ENCODE results near the gene DCTN2.
A peak's percentile ranks its signal among the peaks of the same experiment; 100 is the strongest.
"Not testable (repeated sequence)": the region's sequence is repeated elsewhere in the genome, so short reads cannot be mapped to it uniquely, and the experiment has no call there.

Gene DCTN2

GRCh38 chr12:57546438-57547287, at the start of gene DCTN2:
Gene DCTN2, minus strand, starts transcription at chr12:57547192. Its CDS starts 129 bp downstream, at chr12:57547063.
- peak; percentile 97 for DNase-seq

DNA sequence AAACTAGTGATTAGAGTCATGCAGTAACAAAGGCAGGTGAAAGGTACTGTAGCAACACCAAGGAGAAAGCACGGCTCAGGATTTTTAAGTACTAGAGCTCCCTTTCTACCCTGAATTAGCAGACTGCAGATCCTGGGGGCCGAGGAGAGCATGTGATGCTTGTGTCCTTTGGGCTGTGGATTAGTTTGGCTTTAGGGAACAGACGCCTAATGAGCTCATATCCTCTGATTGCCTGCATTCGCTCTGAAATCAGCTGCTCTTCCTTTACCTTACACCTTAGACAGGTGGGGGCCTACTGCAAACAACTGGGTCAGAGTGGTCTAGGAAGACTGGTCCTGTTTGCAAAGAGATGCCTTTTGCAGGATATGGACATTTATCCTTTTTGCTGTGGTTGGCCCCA, 46.2 kb upstream of the DCTN2 start:
- DNase-seq: no peak

DNA sequence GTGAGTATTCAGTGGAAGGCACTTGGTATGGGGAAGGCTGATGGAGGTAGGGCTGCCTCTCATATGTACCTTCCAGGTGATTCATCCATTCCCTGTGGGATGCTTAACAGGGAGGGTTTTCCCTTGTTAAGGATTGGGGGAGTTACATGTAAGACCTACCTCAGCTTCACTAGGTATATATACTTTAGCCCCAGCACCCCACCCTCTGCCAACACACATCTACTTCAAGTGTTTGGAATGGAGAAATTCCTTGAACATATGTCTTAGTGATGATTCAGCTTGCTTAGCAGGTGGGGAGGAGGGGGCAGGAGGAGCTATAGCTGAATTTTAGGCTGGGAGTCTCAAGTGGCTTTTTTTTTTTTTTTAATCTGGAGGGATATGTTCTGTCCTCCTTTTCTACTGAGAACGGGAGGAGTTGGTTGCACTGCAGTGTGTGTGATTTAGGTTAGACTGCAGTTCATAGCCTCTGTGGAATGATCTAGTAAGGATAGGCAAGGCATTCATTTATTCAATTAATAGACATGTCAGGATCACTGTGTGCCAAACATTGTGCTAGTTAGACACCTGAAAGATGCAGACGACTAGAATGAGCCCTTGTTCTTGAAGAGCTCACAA, 45.7 kb upstream of the DCTN2 start:
- no peak for DNase-seq

- DNase-seq: no peak
These were observed 44.9 kb upstream of the DCTN2 start for GRCh38 chr12:57591782-57592325.

- peak; percentile 82 for DNase-seq
These were observed 44.1 kb upstream of the DCTN2 start, which contains the start of gene PIP4K2C for GRCh38 chr12:57590864-57591781. Gene PIP4K2C, plus strand, starts transcription at chr12:57591192. Its CDS starts 98 bp downstream, at chr12:57591290.

DNA sequence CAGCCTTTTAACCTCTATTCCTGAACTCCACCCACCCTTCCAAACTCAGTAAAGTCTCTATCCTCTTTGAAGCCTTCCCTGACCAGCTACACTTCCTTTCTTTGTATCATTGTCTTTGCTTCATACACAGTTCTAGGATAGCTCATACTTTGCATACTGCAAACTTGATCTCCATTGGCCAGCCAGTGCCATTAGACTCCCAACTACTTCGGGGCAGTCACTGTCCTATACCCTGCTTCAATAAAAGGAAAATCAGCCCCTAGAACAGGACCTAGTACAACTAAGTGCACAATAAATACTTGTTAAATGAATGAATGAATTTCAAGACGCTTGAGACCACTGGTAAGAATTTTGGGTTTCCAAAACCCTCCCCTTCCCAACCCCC, 43.5 kb upstream of the DCTN2 start:
- no peak for DNase-seq

DNA sequence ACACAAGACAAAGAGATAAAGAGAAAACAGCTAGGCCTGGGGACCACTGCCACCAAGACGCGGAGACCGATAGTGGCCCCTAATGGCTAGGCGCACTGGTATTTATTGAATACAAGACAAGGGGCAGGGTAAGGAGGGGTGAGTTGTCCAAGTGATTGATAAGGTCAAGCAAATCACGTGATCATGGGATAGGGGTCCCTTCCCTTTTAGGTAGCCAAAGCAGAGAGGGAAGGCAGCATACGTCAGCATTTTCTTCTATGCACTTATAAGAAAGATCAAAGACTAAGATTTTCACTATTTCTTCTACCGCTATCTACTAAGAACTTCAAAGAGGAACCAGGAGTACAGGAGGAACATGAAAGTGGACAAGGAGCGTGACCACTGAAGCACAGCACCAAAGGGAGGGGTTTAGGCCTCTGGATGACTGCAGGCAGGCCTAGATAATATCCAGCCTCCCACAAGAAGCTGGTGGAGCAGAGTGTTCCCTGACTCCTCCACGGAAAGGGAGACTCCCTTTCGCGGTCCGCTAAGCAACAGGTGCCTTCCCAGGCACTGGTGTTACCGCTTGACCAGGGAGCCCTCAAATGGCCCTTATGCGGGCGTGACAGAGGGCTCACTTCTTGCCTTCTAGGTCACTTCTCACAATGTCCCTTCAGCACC, 42.1 kb upstream of the DCTN2 start:
- not testable (repeated sequence) for DNase-seq

- DNase-seq: no peak
These were observed 39.9 kb upstream of the DCTN2 start for GRCh38 chr12:57586832-57587429.

GRCh38 chr12:57586128-57586527, 39.1 kb upstream of the DCTN2 start:
- no peak for DNase-seq

DNA sequence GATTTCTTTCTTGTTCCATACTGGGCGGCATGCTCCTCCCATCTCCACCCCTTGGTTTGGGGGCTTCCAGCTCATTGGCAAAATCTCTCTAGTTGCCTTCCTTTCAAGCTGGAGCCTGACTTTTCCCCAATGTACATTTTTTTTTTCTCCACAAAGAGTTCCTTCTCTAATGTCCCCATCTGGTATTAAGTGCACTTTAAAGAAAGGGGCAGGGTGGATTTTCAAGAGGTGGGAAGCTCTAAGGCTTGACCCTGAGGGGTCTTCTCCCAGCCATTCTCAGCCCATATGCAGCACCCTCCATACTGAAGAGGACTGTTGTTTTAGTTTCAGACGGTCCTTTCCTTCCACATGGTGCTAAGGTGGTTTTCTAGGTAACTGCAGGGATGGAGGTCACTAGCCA, 38.2 kb upstream of the DCTN2 start:
- DNase-seq: no peak

- DNase-seq: no peak
These were observed 37.7 kb upstream of the DCTN2 start for GRCh38 chr12:57584690-57585089.

- DNase-seq: no peak
These were observed 37.1 kb upstream of the DCTN2 start for GRCh38 chr12:57584050-57584449.

GRCh38 chr12:57583008-57583831, 36.2 kb upstream of the DCTN2 start:
- peak; percentile 74 for DNase-seq

DNA sequence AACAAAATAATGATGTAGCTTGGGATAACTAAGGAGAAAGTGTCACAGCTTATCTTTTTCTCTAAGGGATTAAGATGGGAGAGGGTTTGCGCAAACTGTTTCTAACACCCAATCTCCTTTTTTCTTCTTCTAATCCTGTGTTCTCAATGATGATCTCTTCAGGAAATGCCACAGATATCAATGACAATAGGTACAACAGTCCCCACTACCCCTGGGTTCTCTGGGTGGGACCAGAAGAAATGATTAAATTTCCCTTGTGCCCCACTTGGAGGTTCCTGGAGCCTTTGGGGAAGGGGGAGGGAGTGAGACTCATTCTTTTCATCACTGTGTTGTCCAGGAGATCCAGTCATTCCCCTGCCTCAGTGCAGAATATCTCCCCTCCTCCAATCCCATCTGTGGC, 35.4 kb upstream of the DCTN2 start:
- DNase-seq: no peak

GRCh38 chr12:57581802-57582201, 34.8 kb upstream of the DCTN2 start:
- DNase-seq: no peak

GRCh38 chr12:57580466-57580795, 33.4 kb upstream of the DCTN2 start:
- no peak for DNase-seq

DNA sequence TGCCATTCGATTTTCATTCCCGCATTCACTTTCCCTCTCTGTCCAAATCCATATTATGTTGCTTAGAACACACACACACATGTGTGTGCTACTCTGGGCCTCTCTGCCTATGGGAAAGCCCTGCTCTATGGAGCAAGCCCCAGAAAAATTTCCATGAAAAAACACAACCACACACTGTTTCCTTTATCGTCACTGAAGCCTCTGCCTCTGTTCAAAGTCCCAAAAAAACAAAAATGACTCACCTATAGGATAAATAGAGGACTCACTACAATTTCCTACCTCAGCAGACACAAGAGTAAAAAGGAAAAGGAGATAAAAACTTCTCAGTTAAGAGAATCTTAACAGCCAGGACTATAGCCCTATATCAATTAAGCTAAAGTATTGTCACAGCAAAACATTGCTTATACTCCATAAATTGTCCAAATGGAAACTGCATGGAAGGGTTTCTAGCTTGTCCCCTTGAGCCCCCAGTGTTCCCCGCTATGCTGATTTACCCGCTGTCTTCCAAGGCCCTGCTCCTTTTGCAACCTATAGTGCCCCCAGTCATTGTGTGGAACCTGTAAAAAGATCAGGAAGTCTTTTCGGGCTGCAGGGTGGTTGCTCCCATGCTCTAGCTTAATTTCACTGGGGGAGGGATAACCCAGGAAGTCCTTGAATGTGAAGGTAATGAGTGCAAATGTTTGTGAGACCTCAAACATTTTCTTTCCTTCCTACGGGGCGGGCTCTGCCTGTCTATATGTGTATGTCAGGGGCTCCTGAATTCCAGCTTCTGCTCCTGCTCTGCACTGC, 32.9 kb upstream of the DCTN2 start:
- DNase-seq: no peak

- no peak for DNase-seq
These were observed 32.0 kb upstream of the DCTN2 start for GRCh38 chr12:57579011-57579410.

DNA sequence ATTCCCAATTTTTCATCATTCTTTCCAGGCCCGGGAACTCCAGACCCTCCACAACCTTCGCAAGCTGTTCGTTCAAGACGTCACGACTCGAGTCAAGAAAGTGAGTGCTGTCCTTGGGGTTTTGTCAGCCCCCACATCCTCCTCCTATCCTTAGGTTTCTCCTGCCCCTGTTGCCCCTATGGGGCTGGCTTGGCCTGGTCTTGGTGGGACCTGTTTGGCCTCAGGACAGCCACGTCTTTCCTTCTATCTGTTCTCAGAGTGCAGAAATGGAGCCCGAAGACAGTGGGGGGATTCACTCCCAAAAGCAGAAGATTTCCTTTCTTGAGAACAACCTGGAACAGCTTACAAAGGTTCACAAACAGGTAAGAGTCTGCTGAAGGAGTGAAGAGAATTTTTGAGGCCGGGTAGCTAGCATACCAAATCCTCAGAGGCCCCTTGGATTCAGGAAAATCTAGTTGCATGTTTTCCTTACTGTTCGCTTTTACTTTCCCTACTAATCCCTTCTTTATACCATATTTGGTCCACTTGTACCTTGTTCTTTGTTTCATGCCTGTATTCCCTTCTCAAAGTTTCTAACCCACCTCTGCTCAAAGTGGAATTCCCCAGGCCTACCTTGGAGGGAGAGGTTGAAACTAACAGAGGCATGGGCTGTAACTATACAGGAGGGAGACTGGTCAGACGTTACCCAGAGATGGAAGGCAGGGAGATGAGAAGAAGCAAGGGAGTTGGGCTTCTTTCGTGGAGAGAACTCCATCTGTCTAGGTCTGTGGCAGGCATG, 31.2 kb upstream of the DCTN2 start:
- DNase-seq: no peak
